Stimulated activated CD4-positive, alpha-beta T cell treated with anti-CD3 and anti-CD28 coated beads, Interleukin-1b, Interleukin-23, amount 100 ng/mL, for 1 hour (primary cell): ENCODE data around the gene CMPK1.
"Not testable (repeated sequence)": the region's sequence is repeated elsewhere in the genome, so short reads cannot be mapped to it uniquely, and the experiment has no call there.

ENCODE experiments used
- DNase-seq, 2 donors: peaks; one replicate each; pipeline ENCODE4 v3.0.0-alpha.2; 2020; ENCODE audit warnings: low read depth in 2 of 2

Gene CMPK1

DNA sequence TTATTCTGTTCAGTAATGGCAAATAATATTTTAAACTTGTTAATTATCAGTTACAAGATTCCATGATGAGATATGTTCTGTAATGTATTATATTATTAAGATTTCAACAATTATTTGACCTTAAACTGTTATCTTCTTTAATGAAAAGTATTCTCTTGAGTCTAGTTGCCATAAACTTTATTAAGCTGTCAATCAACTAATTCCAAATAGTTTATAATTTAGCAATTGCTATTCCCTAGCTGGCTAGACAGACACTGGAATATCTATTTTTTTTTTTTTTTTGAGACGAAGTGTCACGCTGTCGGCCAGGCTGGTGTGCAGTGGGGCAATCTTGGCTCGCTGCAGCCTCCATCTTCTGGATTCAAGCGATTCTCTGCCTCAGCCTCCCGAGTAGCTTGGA lies 3.8 kb downstream of the CMPK1 start:
- DNase-seq: no peak

DNA sequence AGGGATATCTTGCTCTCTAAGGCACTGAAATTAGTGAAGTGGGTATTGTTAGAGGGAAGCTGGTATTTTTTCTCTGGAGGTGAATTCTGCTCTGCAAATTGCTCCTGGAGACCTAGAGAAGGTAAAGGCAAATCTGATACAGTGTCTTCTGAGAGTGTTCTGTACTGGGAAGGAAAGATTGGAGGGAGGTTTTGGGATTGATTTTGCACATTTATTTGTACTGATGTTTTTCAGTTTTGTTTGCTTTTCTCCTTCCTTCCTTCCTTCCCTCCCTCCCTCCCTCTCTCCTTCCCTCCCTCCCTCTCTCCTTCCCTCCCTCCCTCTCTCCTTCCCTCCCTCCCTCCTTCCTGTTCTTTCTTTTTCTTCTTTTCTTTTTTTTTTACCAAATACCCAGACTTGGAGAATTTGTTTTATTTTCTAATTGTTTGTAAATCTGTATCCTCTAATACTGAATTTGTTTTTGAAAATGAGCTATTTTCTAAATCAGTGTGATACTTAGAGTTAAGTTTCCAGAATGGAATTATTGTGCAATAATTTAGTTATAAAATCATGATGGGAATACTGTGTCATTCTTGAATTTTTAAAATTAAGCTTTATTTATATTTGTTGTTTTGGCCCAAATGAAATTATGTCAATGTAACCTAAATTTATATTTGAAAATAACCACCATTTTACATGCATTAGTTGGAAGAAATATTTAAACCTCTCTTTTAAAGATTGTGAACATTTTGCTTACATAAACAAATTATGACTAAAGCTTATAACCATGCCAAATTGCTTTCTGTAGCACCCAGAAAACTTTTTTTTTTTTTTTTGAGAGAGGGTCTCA lies 4.9 kb downstream of the CMPK1 start:
- DNase-seq: no peak

DNA sequence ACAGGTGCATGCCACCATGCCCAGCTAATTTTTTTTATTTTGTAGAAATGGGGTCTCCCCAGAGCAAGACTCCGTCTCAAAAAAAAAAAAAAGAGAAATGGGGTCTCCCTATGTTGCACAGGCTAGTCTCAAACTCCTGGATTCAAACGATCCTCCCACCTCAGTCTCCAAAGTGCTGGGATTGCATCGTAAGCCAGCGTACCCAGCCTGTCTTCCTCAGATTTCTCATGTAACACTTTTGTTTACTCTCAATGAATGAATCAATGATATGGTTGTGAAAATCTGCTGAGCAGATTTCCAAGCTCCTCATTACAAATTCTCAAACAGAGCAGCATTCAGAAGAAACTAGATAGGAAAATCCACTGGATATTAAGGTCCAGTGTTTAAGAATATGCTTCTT lies 6.6 kb downstream of the CMPK1 start:
- DNase-seq: no peak

DNA sequence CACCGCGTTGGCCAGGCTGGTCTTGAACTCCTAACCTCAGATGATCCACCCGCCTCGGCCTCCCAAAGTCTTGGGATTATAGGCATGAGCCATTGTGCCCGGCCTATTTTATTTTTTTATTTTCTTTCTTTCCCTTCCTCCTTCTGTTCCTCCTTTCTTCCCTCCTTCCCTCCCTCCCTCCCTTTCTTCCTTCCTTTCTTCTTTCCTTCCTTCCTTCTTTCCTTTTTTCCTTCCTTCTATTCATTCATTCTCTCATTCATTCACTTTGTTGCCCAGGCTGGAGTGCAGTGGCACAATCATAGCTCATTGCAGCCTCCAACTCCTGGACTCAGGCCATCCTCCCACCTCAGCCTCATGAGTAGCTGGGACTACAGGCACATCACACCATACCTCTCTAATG lies 13.4 kb downstream of the CMPK1 start:
- not testable (repeated sequence) for DNase-seq

DNA sequence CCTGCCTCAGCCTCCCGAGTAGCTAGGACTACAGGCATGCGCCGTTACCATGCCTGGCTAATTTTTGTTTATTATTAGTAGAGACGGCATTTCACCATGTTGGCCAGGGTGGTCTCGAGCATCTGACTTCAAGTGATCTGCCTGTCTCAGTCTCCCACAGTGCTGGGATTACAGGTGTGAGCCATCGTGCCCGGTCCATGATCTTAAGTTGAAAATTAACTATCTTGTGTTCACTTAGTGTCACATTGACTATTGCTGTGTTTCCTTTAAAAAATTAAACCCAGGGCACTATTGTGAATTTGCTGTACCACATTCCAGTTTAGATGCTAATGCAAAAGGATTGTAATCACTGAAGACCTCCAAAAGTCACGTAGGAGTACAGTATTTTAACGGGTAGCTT lies 14.1 kb downstream of the CMPK1 start:
- no peak for DNase-seq

DNA sequence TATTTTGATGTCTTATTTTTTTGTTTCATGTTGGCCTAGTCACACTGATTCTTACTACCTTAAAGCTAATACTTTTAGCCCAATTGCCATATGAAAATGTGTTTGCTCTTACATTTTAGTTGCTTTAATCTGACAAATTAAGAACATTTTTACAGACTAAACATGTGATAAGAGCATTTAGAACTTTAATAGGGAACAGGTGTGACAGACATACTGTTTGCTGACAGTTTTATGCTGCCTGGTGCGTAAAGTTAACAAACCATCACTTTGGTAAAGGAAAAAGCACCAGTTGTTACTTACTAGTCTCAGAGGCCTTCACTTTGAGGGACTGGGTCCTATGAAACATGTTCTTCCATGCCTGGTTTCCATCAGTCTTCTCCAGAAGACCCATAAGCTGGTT lies 14.7 kb downstream of the CMPK1 start:
- no peak for DNase-seq

DNA sequence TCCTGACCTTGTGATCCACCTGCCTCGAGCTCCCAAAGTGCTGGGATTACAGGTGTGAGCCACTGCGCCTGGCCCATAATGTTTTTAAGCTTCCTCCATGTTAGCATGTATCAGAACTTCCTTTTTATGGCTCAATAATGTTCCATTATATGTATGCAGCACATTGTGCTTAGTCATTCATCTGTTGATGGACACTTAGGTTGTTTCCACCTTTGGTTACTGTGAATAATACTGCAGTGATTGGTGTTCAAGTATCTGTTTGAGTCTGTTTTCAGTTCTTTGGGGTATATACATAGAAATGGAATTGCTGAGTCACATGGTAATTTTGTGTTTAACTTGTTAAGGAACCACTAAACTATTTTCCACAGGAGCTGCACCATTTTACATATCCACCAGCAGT lies 17.7 kb downstream of the CMPK1 start:
- no peak for DNase-seq

DNA sequence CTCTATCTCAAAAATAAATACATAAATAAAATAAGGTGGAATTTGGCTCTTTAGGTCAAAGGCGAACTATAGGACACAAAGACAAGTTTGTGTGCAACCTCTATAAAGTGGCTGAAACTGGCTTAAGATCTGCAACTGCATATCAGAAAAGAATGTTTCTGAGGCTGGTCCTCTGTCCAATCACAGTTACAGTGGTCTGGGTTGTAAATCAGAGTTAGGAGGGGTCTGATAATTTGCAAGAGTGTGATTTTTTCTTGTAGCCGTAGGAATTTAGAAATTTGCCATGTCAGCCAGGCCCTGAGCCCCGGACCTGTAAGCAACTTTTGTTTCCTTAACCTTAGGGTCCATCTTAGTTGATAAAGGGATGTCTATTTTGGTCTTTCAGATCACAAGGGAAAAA lies 27.8 kb downstream of the CMPK1 start:
- no peak for DNase-seq

DNA sequence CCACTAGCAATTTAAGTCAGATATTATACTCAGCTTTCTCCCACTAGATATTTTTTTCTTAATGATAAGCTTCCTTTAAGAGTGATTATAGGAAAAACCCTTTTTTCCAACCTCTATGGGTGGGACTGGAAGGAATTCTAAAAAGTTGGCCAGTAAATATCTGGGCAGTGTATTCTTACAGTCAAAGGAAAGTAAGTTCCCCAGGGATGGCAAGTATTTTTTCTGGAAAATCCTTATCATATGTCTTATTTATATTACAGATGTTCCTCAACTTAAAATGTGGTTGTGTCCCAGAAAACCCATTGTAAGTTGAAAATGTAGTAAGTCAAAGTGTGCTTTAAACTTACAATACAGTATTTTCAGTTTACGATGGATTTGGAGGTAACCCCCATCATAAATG lies 29.2 kb downstream of the CMPK1 start:
- DNase-seq: no peak

DNA sequence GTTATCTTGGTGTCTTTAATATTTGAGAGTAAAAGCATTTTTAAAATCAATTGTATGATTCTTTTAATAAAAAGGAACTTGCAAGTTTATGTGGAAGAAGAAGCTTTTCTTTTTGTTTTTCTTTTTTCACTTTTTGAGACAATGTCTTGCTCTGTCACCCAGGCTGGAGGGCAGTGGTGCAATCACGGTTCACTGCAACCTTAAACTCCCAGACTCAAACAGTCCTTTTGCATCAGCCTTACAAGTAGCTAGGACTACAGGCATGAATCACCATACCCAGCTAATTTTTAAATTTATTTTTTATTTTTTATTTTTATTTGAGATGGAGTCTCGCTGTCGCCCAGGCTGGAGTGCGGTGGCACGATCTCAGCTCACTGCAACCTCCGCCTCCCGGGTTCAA lies 34.1 kb downstream of the CMPK1 start:
- DNase-seq: no peak

DNA sequence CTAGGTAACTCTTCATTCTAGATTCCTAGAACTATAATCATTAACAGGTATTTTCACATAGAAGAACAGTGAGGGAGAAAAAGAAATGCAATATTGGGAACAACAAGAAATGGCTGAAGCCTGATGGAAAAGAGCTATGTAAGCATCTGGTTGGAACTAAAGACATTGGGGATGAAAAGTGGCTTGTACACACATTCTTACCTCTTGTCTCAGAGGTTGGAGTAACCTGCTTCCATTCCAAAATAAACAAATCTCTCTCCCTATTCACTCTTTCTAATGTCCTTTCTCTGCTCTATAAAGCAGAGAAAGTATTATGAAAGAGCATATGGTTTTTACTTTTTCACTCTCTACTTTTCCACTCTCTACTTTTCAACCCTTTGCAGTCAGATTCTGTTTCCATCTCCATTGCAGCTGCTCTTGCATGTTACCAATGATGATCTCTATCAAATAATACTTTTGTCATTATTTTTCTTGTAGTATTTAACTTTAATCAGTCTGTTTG lies 37.5 kb downstream of the CMPK1 start:
- DNase-seq: no peak

DNA sequence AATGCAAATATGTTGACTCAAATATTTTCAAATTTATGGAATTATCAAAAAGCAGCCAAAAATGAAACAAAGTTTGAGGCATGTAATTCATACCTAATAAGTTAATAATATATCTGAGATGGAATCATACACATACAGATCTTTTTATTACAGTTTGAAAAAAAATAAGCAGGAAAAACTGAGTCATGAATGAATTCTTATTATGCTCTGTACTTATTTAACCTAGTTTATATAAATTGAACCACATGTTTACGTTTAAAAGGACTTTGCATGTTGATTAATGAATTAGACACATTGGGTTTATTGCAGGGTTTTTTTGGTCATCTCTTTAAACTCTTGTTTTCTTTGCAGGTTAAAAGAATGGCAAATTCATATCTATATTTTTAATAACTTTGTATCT lies 40.9 kb downstream of the CMPK1 start:
- no peak for DNase-seq

DNA sequence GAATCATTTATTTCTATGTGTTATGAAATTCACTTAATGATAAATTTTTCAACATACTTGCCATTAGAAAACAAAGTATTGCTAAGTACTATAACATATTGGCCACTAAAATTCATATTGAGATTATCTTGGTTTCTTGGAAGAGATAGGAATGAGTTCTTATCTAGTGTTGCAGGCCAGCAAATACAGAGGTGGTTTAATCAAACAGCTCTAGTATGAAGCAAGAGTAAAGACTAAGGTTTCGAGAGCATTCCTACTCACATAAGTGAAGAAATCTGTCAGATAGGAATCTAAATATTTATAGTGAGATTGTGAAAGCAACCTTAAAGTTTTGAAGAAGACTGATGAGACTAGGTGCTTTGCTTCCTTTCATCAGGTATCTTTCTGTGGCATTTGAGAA lies 44.6 kb downstream of the CMPK1 start:
- no peak for DNase-seq

DNA sequence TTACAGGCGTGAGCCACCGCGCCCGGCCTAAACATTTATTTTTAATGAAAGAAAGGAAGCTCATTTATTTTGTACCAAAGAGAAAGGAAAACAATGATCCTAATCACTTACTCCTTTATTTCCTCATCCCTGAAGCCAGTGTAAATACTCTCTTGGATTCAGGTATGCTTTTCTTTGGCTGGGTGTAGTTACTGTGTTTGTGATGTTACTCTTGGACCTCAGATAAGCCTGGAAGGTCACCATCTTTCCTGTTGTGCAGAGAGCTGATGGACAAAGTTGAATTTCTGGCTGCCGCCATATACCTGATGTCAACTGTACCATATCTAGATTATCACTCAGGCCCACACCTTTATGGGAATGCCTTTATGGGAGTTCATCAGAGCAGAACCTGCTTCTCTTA lies 47.1 kb downstream of the CMPK1 start:
- no peak for DNase-seq

DNA sequence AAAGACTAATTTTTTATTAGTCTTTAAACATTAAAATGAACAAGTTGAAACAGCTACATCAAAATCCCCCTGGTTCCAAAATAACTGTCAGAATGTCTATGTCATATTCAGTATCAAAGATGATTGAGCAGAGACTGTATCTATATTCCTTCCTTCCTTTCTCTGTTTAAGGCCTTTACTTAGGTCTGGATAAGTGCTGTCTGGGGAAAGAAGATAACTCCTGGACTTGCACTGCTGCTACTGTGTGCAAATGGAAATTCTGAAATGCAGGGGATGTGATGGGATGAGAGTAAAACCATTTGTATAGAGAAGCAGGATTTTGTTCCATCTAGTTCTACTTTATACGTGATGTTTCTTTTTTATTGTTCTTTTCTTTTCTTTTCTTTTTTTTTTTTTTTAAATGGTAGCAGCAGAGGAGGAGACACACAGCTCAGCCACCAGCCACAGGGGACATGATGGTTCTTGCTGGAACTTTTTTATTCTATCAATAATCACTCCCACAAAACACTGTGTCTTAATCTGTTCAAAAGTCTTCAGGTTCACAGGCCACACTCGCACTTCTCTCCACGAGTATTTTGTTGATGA lies 48.9 kb downstream of the CMPK1 start:
- no peak for DNase-seq

DNA sequence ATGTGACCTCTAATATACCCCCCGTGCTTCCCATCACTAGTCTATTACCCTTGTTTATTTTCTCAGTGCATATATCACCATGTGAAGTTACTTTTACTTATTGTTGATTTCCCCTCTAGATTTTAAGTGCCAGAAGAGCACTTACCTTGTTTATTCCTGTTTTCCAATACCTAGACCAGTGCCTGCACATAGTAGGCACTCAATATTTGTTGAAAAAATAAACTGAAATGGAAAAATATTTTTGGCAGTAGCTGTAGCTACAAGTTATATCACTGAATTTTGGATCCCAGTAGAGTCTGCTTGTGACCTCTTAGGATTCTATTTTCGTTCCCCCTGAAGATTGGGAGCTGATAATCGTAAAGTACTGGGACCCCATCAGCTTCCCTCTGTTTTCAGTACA lies 50.5 kb downstream of the CMPK1 start:
- DNase-seq: no peak

DNA sequence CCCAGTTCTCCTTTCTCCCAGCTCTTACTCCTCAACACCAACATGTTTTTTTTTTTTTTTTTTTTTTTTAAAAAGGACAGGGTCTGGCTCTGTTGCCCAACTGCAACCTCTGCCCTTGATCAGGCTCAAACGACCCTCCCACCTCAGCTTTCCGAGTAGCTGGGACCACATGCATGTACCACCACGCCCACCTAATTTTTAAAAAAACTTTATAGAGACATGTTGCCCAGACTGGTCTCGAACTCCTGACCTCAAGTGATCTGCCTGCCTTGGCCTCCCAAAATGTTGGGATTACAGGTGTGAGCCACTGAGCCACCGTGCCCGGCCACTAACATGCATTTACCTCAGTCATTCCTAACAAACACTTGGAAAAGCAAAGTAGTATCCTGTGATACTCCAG lies 51.4 kb downstream of the CMPK1 start:
- DNase-seq: no peak

DNA sequence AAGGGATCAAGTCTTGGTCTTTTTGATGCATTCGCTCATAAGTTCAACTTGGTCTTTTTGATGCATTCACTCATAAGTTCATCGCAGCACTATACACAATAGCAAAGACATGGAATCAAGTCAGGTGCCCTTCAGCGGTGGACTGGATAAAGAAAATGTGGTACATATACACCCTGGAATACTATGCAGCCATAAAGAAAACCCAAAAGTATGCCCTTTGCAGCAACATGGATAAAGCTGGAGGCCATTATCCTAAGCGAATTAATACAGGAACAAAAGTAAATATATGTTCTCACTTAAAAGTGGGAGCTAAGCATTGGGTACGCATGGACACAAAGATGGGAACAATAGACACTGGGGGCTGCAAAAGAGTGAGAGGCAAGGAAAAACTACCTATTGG lies 52.7 kb downstream of the CMPK1 start:
- no peak for DNase-seq

DNA sequence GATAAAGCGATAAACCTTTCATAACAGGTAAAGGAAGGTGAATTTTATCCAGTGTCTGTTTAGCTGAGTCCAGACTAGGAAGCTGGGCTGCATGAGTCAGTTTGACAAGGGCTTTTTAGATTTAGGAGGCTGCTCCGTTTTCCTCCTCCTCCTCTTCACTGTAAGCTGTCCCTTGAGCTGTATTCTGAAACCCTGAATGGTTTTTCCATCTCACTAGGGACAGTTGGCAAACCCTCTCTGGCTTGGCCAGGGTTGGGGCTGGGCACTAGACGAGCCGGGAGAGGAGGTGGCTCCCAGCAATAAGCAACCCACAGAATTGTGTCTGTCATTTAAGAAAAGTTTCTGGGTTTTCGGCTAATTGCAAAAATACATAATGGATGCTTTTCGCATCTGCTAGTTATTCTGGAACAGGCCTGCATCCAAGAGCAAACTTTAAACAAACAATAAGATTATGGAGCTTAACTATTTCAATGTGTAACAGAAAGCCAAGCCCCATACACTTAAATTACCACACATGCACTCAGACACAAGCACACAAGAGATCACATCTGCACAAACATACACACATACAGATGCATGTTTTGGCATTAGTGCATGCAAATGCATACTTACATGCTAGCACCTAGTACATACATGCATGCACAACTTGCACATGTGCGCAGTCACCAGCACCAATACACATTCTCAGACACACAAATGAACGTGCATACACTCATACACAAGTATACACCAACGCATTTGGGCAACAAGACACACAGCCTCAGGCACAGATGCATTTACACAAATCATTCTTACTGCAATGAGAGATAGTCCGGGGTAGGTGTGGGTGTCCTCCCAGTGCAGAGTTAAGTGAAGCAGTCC lies 54.7 kb downstream of the CMPK1 start:
- no peak for DNase-seq

DNA sequence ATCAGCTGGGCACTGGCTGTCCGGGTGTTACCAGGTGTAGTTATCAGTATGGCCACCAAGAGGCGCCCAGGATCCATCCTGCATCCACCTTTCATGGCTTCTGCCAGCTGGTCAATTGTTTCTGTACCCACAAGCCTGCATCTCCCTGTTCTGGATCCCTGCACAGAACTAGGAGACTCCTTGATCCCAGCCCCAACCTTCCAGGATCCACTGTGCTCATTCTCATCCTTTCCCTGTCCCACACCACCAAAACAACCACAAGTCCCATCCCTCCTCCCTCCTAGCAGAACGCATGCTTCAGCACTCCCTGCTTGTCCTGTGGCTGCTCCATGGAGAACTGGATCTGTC lies 55.3 kb downstream of the CMPK1 start:
- DNase-seq: peak in 1 of 2 donors; percentile 26

DNA sequence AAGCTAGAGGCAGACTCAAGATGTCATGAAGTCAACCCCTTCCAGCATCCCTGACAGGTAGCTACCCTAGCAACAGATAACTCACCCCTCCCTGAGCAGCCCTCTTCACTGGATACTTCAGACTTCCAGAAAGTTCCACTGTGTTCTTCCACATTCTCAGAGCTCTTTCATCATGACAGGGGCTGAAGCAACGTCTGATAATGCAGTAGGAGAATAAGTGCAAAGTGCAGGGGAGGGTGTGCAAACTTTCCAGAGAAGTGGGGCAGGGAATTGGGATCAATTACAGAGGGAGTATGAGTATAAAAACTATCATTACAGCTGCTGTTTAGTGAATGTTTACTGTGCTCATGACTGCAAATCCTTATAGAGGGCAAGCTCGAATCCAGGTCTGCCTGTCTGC lies 56.1 kb downstream of the CMPK1 start:
- no peak for DNase-seq

DNA sequence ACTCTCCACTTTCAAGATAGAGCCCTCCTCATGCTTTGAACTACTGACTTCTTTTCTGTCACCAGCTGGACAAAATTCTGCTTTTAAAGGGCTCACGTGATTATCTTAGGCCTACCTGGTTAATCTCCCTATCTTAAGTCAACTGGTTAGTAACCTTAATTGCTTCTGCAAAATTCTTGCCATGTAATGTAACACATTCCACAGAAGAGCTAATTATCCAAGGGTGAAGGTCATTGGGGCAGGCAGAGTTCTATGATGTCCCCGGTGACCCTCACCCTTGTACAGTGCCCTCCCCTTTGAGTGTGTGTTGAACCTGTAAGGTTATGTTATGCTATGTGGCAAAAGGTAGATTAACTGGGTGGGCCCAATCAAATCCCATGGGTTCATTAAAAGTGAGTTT lies 57.3 kb downstream of the CMPK1 start:
- DNase-seq: no peak

DNA sequence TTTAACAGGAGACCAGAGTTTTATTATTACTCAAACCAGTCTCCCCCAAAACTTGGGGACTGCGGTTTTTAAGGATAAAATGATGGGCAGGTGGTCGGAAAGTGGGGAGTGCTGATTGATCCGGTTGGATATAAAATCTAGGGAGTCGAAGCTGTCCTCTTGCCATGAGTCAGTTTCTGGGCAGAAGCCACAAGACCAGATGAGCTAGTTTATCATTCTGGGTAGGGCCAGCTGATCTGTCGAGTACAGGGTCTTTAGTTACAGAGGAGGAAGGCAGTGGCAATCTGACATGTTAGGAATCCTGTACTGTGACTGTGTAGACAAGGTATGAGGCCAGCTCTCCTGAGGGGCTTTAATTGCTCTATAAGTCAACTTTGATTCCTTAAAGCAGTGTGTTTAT lies 59.6 kb downstream of the CMPK1 start:
- DNase-seq: no peak
